ENCODE data around the gene NEUROD2. TPM values are rescaled to one million over a fixed set of nuclear protein-coding genes. Genes with fewer than 3 reads are reported as not detected.

NEUROD2 gene
- total RNA-seq, 6 experiments from 2014 or later = not detected

- intact Hi-C loops (cut with DNase I) = loop anchor here in 1 of 2 donors (10.0 kb wide), 2 partner anchors 48 to 82 kb away; no protein-coding TSS in a partner anchor
- Histone ChIP-seq H3K4me3 (no peak overlapping the region), H3K9me3 (no peaks in the 10 kb centered on the region), H3K27ac (no peak overlapping the region), H3K36me3 (no peaks in the 10 kb centered on the region), H3K27me3 (peaks cover 0 to 9% of the 10 kb centered on the region in 2 donors), H3K4me1 (no peaks in the 10 kb centered on the region)
- DNase-seq (no peak), ATAC-seq (no peak)
- WGBS (ENCODE audit: insufficient coverage, low coverage, low lambda C conversion rate, missing lambda C conversion rate) = 0% methylated on average over 3 of the region's 72 CpGs
- TF ChIP-seq CTCF (IDR thresholded peaks at IDR 0.05) (no peak), POLR2A (IDR thresholded peaks at IDR 0.05) (no peak)
Measured at GRCh38 chr17:39627047-39627711, 19.5 kb upstream of the NEUROD2 start.

GRCh38 chr17:39626171-39627046 lies 18.7 kb upstream of the NEUROD2 start, which contains the start of gene PPP1R1B:
TSS of gene PPP1R1B (plus strand) at chr17:39626952. CDS start at chr17:39627393, 441 bp downstream.
- Histone ChIP-seq H3K27ac (no peak within 1 kb of the TSS), H3K4me3 (no peak within 1 kb of the TSS), H3K4me1 (no peaks in the 10 kb centered on the region), H3K36me3 (no peaks in the 10 kb centered on the region), H3K9me3 (no peaks in the 10 kb centered on the region), H3K27me3 (peaks cover 0 to 9% of the 10 kb centered on the region in 2 donors)
- TF ChIP-seq CTCF (IDR thresholded peaks at IDR 0.05) (no peak), POLR2A (IDR thresholded peaks at IDR 0.05) (no peak)
- DNase-seq = no peak
- intact Hi-C loops (cut with DNase I) = loop anchor here in 1 of 2 donors (10.0 kb wide), 2 partner anchors 48 to 82 kb away; no protein-coding TSS in a partner anchor
- ATAC-seq = no peak
- WGBS (ENCODE audit: insufficient coverage, low coverage, low lambda C conversion rate, missing lambda C conversion rate) = 17% methylated on average over 29 of the region's 29 CpGs

GRCh38 chr17:39625198-39625785 lies 17.6 kb upstream of the NEUROD2 start:
- no peak for ATAC-seq
- Histone ChIP-seq H3K27me3 (peaks cover 0 to 9% of the 10 kb centered on the region in 2 donors), H3K9me3 (no peaks in the 10 kb centered on the region), H3K4me1 (no peaks in the 10 kb centered on the region), H3K27ac (no peak overlapping the region), H3K4me3 (no peak overlapping the region), H3K36me3 (no peaks in the 10 kb centered on the region)
- intact Hi-C loops (cut with DNase I) = loop anchor here in 1 of 2 donors (10.0 kb wide), 2 partner anchors 50 to 80 kb away; no protein-coding TSS in a partner anchor
- TF ChIP-seq CTCF (IDR thresholded peaks at IDR 0.05) = no peak
- no peak for TF ChIP-seq POLR2A (IDR thresholded peaks at IDR 0.05)
- WGBS (ENCODE audit: insufficient coverage, low coverage, low lambda C conversion rate, missing lambda C conversion rate) = 54% methylated on average over 3 of the region's 5 CpGs
- no peak for DNase-seq

GRCh38 chr17:39624313-39624712 lies 16.6 kb upstream of the NEUROD2 start:
- peaks cover 0 to 9% of the 10 kb centered on the region in 2 donors for H3K27me3 ChIP-seq
- no peak for ATAC-seq
- TF ChIP-seq POLR2A (IDR thresholded peaks at IDR 0.05) (no peak), CTCF (IDR thresholded peaks at IDR 0.05) (no peak)
- intact Hi-C loops (cut with DNase I) = loop anchor here (5.0 to 10.0 kb wide), 4 partner anchors 50 to 128 kb away; no protein-coding TSS in a partner anchor
- H3K36me3 ChIP-seq = no peaks in the 10 kb centered on the region
- H3K4me3 ChIP-seq = no peak overlapping the region
- H3K4me1 ChIP-seq = no peaks in the 10 kb centered on the region
- DNase-seq = no peak
- WGBS (ENCODE audit: insufficient coverage, low coverage, low lambda C conversion rate, missing lambda C conversion rate) = 48% methylated on average over 8 of the region's 8 CpGs
- no peaks in the 10 kb centered on the region for H3K9me3 ChIP-seq
- H3K27ac ChIP-seq = no peak overlapping the region
